WI38 (cell line): ENCODE data around the gene KLF13.

Experiments
- H3K4me3 ChIP-seq: 2 replicates; pipeline ENCODE4 v1.5.1; 2011; ENCODE audit warnings: low read depth, mild to moderate bottlenecking, control low read depth, low read length
- TF ChIP-seq, protein P1 (sequence below): IDR thresholded peaks from 2 replicates; pipeline ENCODE4 v1.5.1; 2012; ENCODE audit warnings: low read depth, mild to moderate bottlenecking, control low read depth, low read length

Gene KLF13

DNA sequence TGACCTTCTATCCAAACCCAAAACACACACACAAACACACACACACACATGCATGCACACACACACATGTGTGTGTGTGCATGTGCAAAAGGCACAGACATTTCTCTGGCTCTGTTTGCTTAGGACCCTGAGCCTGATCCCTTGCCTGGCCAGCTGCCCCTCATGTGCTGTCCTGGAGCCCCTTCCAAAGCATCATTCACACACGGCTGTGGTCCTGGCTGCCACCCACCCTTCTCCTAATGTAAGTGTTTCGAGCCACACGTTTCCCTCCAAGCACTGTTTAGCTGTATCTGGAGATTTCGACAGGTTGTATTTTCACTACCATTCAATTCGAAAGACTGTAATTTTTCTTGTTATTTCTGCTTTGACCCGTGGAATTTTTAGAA, 45.8 kb upstream of the KLF13 start:
- H3K4me3 ChIP-seq = no peak overlapping the region
- TF ChIP-seq, protein P1, sequence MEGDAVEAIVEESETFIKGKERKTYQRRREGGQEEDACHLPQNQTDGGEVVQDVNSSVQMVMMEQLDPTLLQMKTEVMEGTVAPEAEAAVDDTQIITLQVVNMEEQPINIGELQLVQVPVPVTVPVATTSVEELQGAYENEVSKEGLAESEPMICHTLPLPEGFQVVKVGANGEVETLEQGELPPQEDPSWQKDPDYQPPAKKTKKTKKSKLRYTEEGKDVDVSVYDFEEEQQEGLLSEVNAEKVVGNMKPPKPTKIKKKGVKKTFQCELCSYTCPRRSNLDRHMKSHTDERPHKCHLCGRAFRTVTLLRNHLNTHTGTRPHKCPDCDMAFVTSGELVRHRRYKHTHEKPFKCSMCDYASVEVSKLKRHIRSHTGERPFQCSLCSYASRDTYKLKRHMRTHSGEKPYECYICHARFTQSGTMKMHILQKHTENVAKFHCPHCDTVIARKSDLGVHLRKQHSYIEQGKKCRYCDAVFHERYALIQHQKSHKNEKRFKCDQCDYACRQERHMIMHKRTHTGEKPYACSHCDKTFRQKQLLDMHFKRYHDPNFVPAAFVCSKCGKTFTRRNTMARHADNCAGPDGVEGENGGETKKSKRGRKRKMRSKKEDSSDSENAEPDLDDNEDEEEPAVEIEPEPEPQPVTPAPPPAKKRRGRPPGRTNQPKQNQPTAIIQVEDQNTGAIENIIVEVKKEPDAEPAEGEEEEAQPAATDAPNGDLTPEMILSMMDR = no peak

DNA sequence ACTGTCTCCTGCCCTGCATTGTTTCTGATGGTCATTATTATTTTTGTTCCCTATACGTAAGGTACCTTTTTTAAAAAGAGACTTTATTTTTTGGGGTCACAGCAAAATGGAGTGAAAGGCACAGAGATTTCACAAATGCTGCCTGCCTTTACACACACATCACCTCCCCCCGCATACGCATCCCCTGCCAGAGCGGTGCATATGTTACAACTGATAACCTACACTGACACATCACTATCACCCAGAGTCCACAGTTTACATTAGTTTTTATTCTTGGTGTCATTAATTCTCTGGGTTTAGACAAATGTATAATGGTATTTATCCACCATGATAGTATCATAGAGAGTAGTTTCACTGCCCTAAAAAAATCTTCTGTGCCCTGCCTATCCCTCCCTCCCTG, 43.6 kb upstream of the KLF13 start:
- TF ChIP-seq, protein P1 = no peak

GRCh38 chr15:31285772-31286261, 40.8 kb upstream of the KLF13 start:
- TF ChIP-seq, protein P1 = no peak
- no peak overlapping the region for H3K4me3 ChIP-seq

More for the DNA sequence above, 43.6 kb upstream of the KLF13 start:
- no peak overlapping the region for H3K4me3 ChIP-seq

DNA sequence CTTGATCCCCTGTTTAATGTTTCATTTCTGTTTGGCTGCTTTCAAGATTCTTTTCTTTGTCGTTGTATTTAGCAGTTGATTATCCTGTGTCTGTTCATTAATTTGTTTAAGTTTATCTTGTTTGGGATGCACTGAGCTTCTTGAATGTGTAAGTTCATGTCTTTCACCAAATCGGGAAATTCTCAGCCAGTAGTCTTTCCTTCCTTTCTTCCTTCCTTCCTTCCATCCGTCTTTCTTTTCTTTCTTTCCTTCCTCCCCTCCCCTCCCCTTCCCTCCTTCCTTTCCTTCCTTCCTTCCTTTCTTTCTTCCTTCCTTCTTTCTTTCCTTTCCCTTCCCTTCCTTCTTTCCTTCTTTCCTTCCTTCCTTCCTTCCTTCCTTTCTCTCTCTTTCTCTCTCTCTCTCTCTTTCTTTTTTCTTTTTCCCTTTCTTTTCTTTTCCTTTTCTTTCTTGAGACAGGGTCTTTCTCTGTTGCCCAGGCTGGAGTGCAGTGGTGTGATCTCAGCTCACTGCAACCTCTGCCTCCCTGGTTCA, 35.5 kb upstream of the KLF13 start:
- TF ChIP-seq, protein P1 = no peak
- no peak overlapping the region for H3K4me3 ChIP-seq

GRCh38 chr15:31292391-31293015, 34.1 kb upstream of the KLF13 start:
- TF ChIP-seq, protein P1 = no peak

DNA sequence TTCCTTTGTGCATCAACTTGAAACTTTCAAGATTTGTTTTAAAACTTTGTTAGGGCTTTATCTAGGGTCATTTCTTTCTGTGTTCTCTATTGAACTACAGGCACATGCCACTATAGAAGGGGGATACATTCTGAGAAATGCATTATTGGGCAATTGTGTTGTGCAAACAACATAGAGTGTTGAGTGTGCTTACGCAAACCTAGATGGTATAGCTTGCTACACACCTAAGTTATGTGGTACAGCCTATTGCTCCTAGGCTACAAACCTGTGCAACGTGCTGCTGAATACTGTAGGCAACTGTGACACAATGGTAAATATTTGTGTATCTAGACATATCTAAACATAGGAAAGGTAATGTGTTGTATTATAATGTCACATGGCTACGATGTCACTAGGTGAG, 33.0 kb upstream of the KLF13 start:
- TF ChIP-seq, protein P1 = no peak
- no peak overlapping the region for H3K4me3 ChIP-seq

More at GRCh38 chr15:31292391-31293015, 34.1 kb upstream of the KLF13 start:
- H3K4me3 ChIP-seq = no peak overlapping the region

DNA sequence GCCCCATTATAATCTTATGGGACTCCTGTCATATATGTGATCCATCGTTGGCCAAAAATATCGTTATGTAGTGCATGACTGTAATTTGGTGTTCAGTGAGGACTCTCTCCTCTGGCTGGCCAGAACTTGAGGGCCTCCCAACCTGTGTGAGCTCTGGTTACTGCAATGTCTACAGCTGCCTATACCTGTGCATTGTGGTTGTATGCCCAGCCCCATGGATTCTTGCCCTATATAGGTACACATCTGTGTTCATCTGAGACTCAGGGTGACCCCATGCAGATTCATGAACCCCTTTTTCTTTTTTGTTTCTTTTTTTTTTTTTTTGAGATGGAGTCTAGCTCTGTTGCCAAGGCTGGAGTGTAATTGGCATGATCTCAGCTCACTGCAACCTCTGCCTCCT, 32.6 kb upstream of the KLF13 start:
- no peak overlapping the region for H3K4me3 ChIP-seq
- TF ChIP-seq, protein P1 = no peak
